Measurements from ENCODE around the gene TMEFF2. TPM values are rescaled to one million over a fixed set of nuclear protein-coding genes. Genes with fewer than 3 reads are reported as not detected.

TMEFF2 gene
- total RNA-seq, 2 donors from 2014 or later = 3.2 to 55.8 TPM

GRCh38 chr2:191951376-191951775, 243.4 kb downstream of the TMEFF2 start:
- whole genome bisulfite sequencing = 89% methylated on average over 1 of the region's 1 CpG
- H3K27me3 ChIP-seq (replicated peaks; ENCODE audit: insufficient read depth) = no peaks in the 10 kb centered on the region
- DNase-seq (ENCODE audit: low spot score) = no peak
- H3K4me1 ChIP-seq (replicated peaks) = no peaks in the 10 kb centered on the region
- H3K36me3 ChIP-seq = no peaks in the 10 kb centered on the region
- TF ChIP-seq POLR2AphosphoS5 (IDR thresholded peaks at IDR 0.05) = no peak
- no peak for TF ChIP-seq POLR2A (IDR thresholded peaks at IDR 0.05)
- no peak for TF ChIP-seq CTCF (IDR thresholded peaks at IDR 0.05)
- no peak overlapping the region for H3K27ac ChIP-seq
- H3K4me3 ChIP-seq = no peak overlapping the region
- no peaks in the 10 kb centered on the region for H3K9me3 ChIP-seq
- intact Hi-C loops (cut with DNase I) = no loop called here

GRCh38 chr2:191950132-191950874, 244.4 kb downstream of the TMEFF2 start:
- 88% methylated on average over 3 of the region's 3 CpGs for WGBS

GRCh38 chr2:191947235-191947634, 247.5 kb downstream of the TMEFF2 start:
- DNase-seq (ENCODE audit: low spot score) = no peak
- Histone ChIP-seq H3K4me1 (replicated peaks) (no peaks in the 10 kb centered on the region), H3K36me3 (no peaks in the 10 kb centered on the region), H3K4me3 (no peak overlapping the region), H3K27me3 (replicated peaks; ENCODE audit: insufficient read depth) (no peaks in the 10 kb centered on the region), H3K27ac (no peak overlapping the region), H3K9me3 (no peaks in the 10 kb centered on the region)
- intact Hi-C loops (cut with DNase I) = no loop called here
- TF ChIP-seq POLR2A (IDR thresholded peaks at IDR 0.05) (no peak), CTCF (IDR thresholded peaks at IDR 0.05) (no peak), POLR2AphosphoS5 (IDR thresholded peaks at IDR 0.05) (no peak)
- 96% methylated on average over 6 of the region's 6 CpGs for WGBS

More at GRCh38 chr2:191950132-191950874, 244.4 kb downstream of the TMEFF2 start:
- TF ChIP-seq CTCF (IDR thresholded peaks at IDR 0.05) (no peak), POLR2AphosphoS5 (IDR thresholded peaks at IDR 0.05) (no peak), POLR2A (IDR thresholded peaks at IDR 0.05) (no peak)
- H3K4me1 ChIP-seq (replicated peaks) = no peaks in the 10 kb centered on the region
- H3K4me3 ChIP-seq = no peak overlapping the region
- no peaks in the 10 kb centered on the region for H3K27me3 ChIP-seq (replicated peaks; ENCODE audit: insufficient read depth)
- no peaks in the 10 kb centered on the region for H3K36me3 ChIP-seq
- DNase-seq (ENCODE audit: low spot score) = no peak
- intact Hi-C loops (cut with DNase I) = no loop called here
- no peak overlapping the region for H3K27ac ChIP-seq
- no peaks in the 10 kb centered on the region for H3K9me3 ChIP-seq

- H3K27ac ChIP-seq = no peak overlapping the region
- no peak for DNase-seq (ENCODE audit: low spot score)
- no peaks in the 10 kb centered on the region for H3K9me3 ChIP-seq
- H3K4me1 ChIP-seq (replicated peaks) = no peaks in the 10 kb centered on the region
- H3K27me3 ChIP-seq (replicated peaks; ENCODE audit: insufficient read depth) = no peaks in the 10 kb centered on the region
- no peaks in the 10 kb centered on the region for H3K36me3 ChIP-seq
- 10% methylated on average over 2 of the region's 2 CpGs for WGBS
- TF ChIP-seq CTCF (IDR thresholded peaks at IDR 0.05) (no peak), POLR2AphosphoS5 (IDR thresholded peaks at IDR 0.05) (no peak), POLR2A (IDR thresholded peaks at IDR 0.05) (no peak)
- intact Hi-C loops (cut with DNase I) = no loop called here
- H3K4me3 ChIP-seq = no peak overlapping the region
These were observed 248.1 kb downstream of the TMEFF2 start for GRCh38 chr2:191946471-191947182.

Measured in prostate gland (tissue), 2 donors.